ENCODE data around the gene LSM2. TPM values are rescaled to one million over a fixed set of nuclear protein-coding genes. Genes with fewer than 3 reads are reported as not detected.
"Not testable (repeated sequence)": the region's sequence is repeated elsewhere in the genome, so short reads cannot be mapped to it uniquely, and the experiment has no call there.

The LSM2 gene
- total RNA-seq, result 51.6 TPM

GRCh38 chr6:31806470-31807272 is at the start of gene LSM2:
Gene LSM2, minus strand, starts transcription at chr6:31806966. Its CDS starts 209 bp downstream, at chr6:31806757.
- Histone ChIP-seq H3K27ac (peak within 1 kb of the TSS; percentile 95), H3K4me3 (peak within 1 kb of the TSS; percentile 56), H3K36me3 (peaks cover 0 to 10% of the 10 kb centered on the region in 2 donors), H3K9me3 (no peaks in the 10 kb centered on the region), H3K27me3 (no peaks in the 10 kb centered on the region), H3K4me1 (peaks cover 20% of the 10 kb centered on the region)
- intact Hi-C loops (cut with DNase I), result no loop called here
- peak; percentile 98 to 99 for TF ChIP-seq POLR2AphosphoS5 (IDR thresholded peaks at IDR 0.05; ENCODE audit: insufficient read depth in 1 of 2, low read depth in 1 of 2)
- peak; percentile 80 to 81 for TF ChIP-seq POLR2A (IDR thresholded peaks at IDR 0.05)
- peak in 1 of 3 experiments; percentile 22 for TF ChIP-seq CTCF (IDR thresholded peaks at IDR 0.05)
- peak in 1 of 2 donors; percentile 98 for DNase-seq (ENCODE audit: extremely low spot score in 2 of 2)

- H3K9me3 ChIP-seq; H3K27ac ChIP-seq; H3K36me3 ChIP-seq; H3K27me3 ChIP-seq; DNase-seq (ENCODE audit: extremely low spot score in 2 of 2); intact Hi-C loops (cut with DNase I); H3K4me3 ChIP-seq; H3K4me1 ChIP-seq: not testable (repeated sequence)
Observed at GRCh38 chr6:31851980-31852718, 45.4 kb upstream of the LSM2 start.

- no peaks in the 10 kb centered on the region for H3K36me3 ChIP-seq
- TF ChIP-seq POLR2A (IDR thresholded peaks at IDR 0.05) (no peak), CTCF (IDR thresholded peaks at IDR 0.05) (no peak), POLR2AphosphoS5 (IDR thresholded peaks at IDR 0.05; ENCODE audit: insufficient read depth in 1 of 2, low read depth in 1 of 2) (no peak)
Observed at GRCh38 chr6:31851485-31851832, 44.7 kb upstream of the LSM2 start.

GRCh38 chr6:31850765-31851484 is 44.2 kb upstream of the LSM2 start:
- H3K36me3 ChIP-seq, result no peaks in the 10 kb centered on the region
- DNase-seq (ENCODE audit: extremely low spot score in 2 of 2), result no peak
- H3K27ac ChIP-seq, result no peak overlapping the region
- TF ChIP-seq POLR2AphosphoS5 (IDR thresholded peaks at IDR 0.05; ENCODE audit: insufficient read depth in 1 of 2, low read depth in 1 of 2), result no peak
- TF ChIP-seq POLR2A (IDR thresholded peaks at IDR 0.05), result no peak
- TF ChIP-seq CTCF (IDR thresholded peaks at IDR 0.05), result no peak
- intact Hi-C loops (cut with DNase I), result no loop called here
- no peaks in the 10 kb centered on the region for H3K4me1 ChIP-seq
- no peak overlapping the region for H3K4me3 ChIP-seq
- no peaks in the 10 kb centered on the region for H3K27me3 ChIP-seq
- no peaks in the 10 kb centered on the region for H3K9me3 ChIP-seq

More at GRCh38 chr6:31851485-31851832, 44.7 kb upstream of the LSM2 start:
- Histone ChIP-seq H3K4me1 (no peaks in the 10 kb centered on the region), H3K4me3 (no peak overlapping the region), H3K9me3 (no peaks in the 10 kb centered on the region), H3K27me3 (no peaks in the 10 kb centered on the region), H3K27ac (no peak overlapping the region)
- intact Hi-C loops (cut with DNase I), result no loop called here
- no peak for DNase-seq (ENCODE audit: extremely low spot score in 2 of 2)

- no peak for TF ChIP-seq POLR2AphosphoS5 (IDR thresholded peaks at IDR 0.05; ENCODE audit: insufficient read depth in 1 of 2, low read depth in 1 of 2)
- TF ChIP-seq POLR2A (IDR thresholded peaks at IDR 0.05), result no peak
- TF ChIP-seq CTCF (IDR thresholded peaks at IDR 0.05), result no peak
- intact Hi-C loops (cut with DNase I), result no loop called here
Observed at GRCh38 chr6:31847276-31847978, 40.7 kb upstream of the LSM2 start.

More at GRCh38 chr6:31847276-31847978, 40.7 kb upstream of the LSM2 start:
- H3K27ac ChIP-seq, result no peak overlapping the region
- no peak for DNase-seq (ENCODE audit: extremely low spot score in 2 of 2)
- no peak overlapping the region for H3K4me3 ChIP-seq
- no peaks in the 10 kb centered on the region for H3K4me1 ChIP-seq
- H3K36me3 ChIP-seq, result no peaks in the 10 kb centered on the region
- no peaks in the 10 kb centered on the region for H3K27me3 ChIP-seq
- no peaks in the 10 kb centered on the region for H3K9me3 ChIP-seq

Measured in vagina (tissue), 2 donors.